GM23248 (cell line): Measurements from ENCODE around the gene MIER1. TPM values are rescaled to one million over a fixed set of nuclear protein-coding genes. Genes with fewer than 3 reads are reported as not detected.
"Not testable (repeated sequence)": the region's sequence is repeated elsewhere in the genome, so short reads cannot be mapped to it uniquely, and the experiment has no call there.

ENCODE experiments used
- DNase-seq: peaks from one replicate; pipeline ENCODE4 v3.0.0-alpha.2; 2015
- H2AFZ ChIP-seq: fragments of 200-600 bp; sonication (generic); 2 replicates; pipeline ENCODE4 v1.6.1; 2016; ENCODE audit warnings: antibody characterized with exemption
- H3F3A ChIP-seq: fragments of 200-600 bp; sonication (generic); 2 replicates; pipeline ENCODE4 v1.6.1; 2016; ENCODE audit warnings: mild to moderate bottlenecking, antibody characterized with exemption, mixed run types; ENCODE audit not compliant: insufficient read depth
- H3K27ac ChIP-seq: fragments of 200-600 bp; sonication (generic); 2 replicates; pipeline ENCODE4 v1.5.1; 2016; ENCODE audit warnings: mild to moderate bottlenecking
- H3K27me3 ChIP-seq: fragments of 200-600 bp; sonication (generic); replicated peaks from 2 replicates; pipeline ENCODE4 v1.6.1; 2016; ENCODE audit warnings: mild to moderate bottlenecking; ENCODE audit not compliant: insufficient read depth
- H3K36me3 ChIP-seq: fragments of 200-600 bp; sonication (generic); 2 replicates; pipeline ENCODE4 v1.6.1; 2016; ENCODE audit warnings: low read depth, mild to moderate bottlenecking
- H3K4me1 ChIP-seq: fragments of 200-600 bp; sonication (generic); 2 replicates; pipeline ENCODE4 v1.6.1; 2016; ENCODE audit warnings: mild to moderate bottlenecking; ENCODE audit not compliant: insufficient read depth
- H3K4me2 ChIP-seq: fragments of 200-600 bp; sonication (generic); one replicate; pipeline ENCODE4 v1.6.1; 2016; ENCODE audit warnings: mild to moderate bottlenecking; ENCODE audit not compliant: unreplicated experiment
- H3K4me3 ChIP-seq: fragments of 200-600 bp; sonication (generic); 2 replicates; pipeline ENCODE4 v1.5.1; 2016; ENCODE audit warnings: mild to moderate bottlenecking
- H3K79me2 ChIP-seq: fragments of 200-600 bp; sonication (generic); 2 replicates; pipeline ENCODE4 v1.6.1; 2016; ENCODE audit warnings: mild to moderate bottlenecking; ENCODE audit not compliant: insufficient read depth
- H3K9ac ChIP-seq: fragments of 200-600 bp; sonication (generic); 2 replicates; pipeline ENCODE4 v1.6.1; 2016; ENCODE audit warnings: mild to moderate bottlenecking
- H3K9me2 ChIP-seq: fragments of 200-600 bp; sonication (generic); 2 replicates; pipeline ENCODE4 v1.6.1; 2016; ENCODE audit warnings: mixed run types, mild to moderate bottlenecking, moderate library complexity; ENCODE audit not compliant: insufficient read depth
- H3K9me3 ChIP-seq: fragments of 200-600 bp; sonication (generic); one replicate; pipeline ENCODE4 v1.6.1; 2017; ENCODE audit warnings: low read depth
- H4K20me1 ChIP-seq: fragments of 200-600 bp; sonication (generic); 2 replicates; pipeline ENCODE4 v1.6.0; 2016; ENCODE audit not compliant: insufficient read depth
- EZH2 ChIP-seq: fragments of 200-600 bp; sonication (generic); IDR thresholded peaks from 2 replicates; pipeline ENCODE4 v1.6.1; 2018; ENCODE audit warnings: antibody characterized with exemption, mild to moderate bottlenecking; ENCODE audit not compliant: insufficient read depth, poor library complexity, severe bottlenecking
- EZH2phosphoT487 ChIP-seq: fragments of 200-600 bp; sonication (generic); IDR thresholded peaks from 2 replicates; pipeline ENCODE4 v1.6.1; 2018; ENCODE audit warnings: antibody characterized with exemption, moderate library complexity, mild to moderate bottlenecking, low read depth; ENCODE audit not compliant: insufficient read depth
- WGBS, 2 experiments: methylation state at CpG; one replicate each; pipeline ENCODE4 v1.1.6; 2015 to 2017; ENCODE audit warnings: low lambda C conversion rate in 2 of 2, low coverage in 1 of 2; ENCODE audit errors: missing lambda C conversion rate in 2 of 2; 5-methylcytosine and 5-hydroxymethylcytosine counted together
- in situ Hi-C: fragments of 300-500 bp; cut with MboI; formaldehyde crosslinking; loops from 2 replicates; pipeline ENCODE4 v1.15.0; 2020
- polyA plus RNA-seq: library from polyadenylated mRNA; unstranded; fragments of >200 nt; fragmentation: Nextera tagmentation; extraction: Ambion mirVana; gene quantifications from 2 replicates; pipeline ENCODE4 v1.2.1, GENCODE V29; 2016
- total RNA-seq: library from RNA; depleted of rRNA; stranded (reverse); fragments of >200 nt; shearing (Covaris generic); gene quantifications from 2 replicates; pipeline ENCODE4 v1.2.3, GENCODE V29; 2014

MIER1 gene
- total and polyA plus RNA-seq, 2 experiments from 2014 or later: 34.8 to 36.8 TPM

- peaks cover 35% of the 10 kb centered on the region for H3K36me3 ChIP-seq
- H3F3A ChIP-seq: peaks cover 26% of the 10 kb centered on the region
- no peak overlapping the region for H2AFZ ChIP-seq
- H3K4me3 ChIP-seq: no peak overlapping the region
- no peak overlapping the region for H3K4me2 ChIP-seq
- H4K20me1 ChIP-seq: no peaks in the 10 kb centered on the region
- H3K9me2 ChIP-seq: no peaks in the 10 kb centered on the region
- in situ Hi-C loops: no loop called here
- H3K4me1 ChIP-seq: peaks cover 35% of the 10 kb centered on the region
- H3K27ac ChIP-seq: peak overlapping the region; percentile 87
- 77 to 78% methylated on average over 3 of the region's 3 CpGs for WGBS, 2 experiments
- no peak overlapping the region for H3K9ac ChIP-seq
- TF ChIP-seq EZH2phosphoT487: no peak
- TF ChIP-seq EZH2: no peak
- peak; percentile 37 for DNase-seq
- peaks cover 92% of the 10 kb centered on the region for H3K79me2 ChIP-seq
- H3K9me3 ChIP-seq: no peaks in the 10 kb centered on the region
- H3K27me3 ChIP-seq: no peaks in the 10 kb centered on the region
These were observed 20.5 kb downstream of the MIER1 start for GRCh38 chr1:66945316-66945715.

GRCh38 chr1:66947267-66947666 lies 22.5 kb downstream of the MIER1 start:
- Histone ChIP-seq H3K27ac (no peak overlapping the region), H3K27me3 (no peaks in the 10 kb centered on the region), H3K9me2 (no peaks in the 10 kb centered on the region), H3K9me3 (no peaks in the 10 kb centered on the region), H4K20me1 (no peaks in the 10 kb centered on the region), H3K4me2 (no peak overlapping the region), H3K9ac (no peak overlapping the region), H3K79me2 (peaks cover 92% of the 10 kb centered on the region), H2AFZ (no peak overlapping the region), H3K4me3 (no peak overlapping the region), H3K36me3 (peaks cover 38% of the 10 kb centered on the region), H3K4me1 (peaks cover 31% of the 10 kb centered on the region), H3F3A (peaks cover 33% of the 10 kb centered on the region)
- DNase-seq: peak; percentile 23
- in situ Hi-C loops: no loop called here
- WGBS, 2 experiments: 97 to 100% methylated on average over 1 of the region's 1 CpG
- no peak for TF ChIP-seq EZH2

GRCh38 chr1:66951513-66951912 lies 26.7 kb downstream of the MIER1 start:
- Histone ChIP-seq H3K79me2 (peaks cover 100% of the 10 kb centered on the region), H3K4me3 (no peak overlapping the region), H4K20me1 (no peaks in the 10 kb centered on the region), H2AFZ (no peak overlapping the region), H3K9ac (no peak overlapping the region), H3K9me2 (no peaks in the 10 kb centered on the region), H3K4me2 (peak overlapping the region; percentile 11), H3K4me1 (peaks cover 9% of the 10 kb centered on the region; the same call in 1 of the 2 replicates), H3F3A (peaks cover 21% of the 10 kb centered on the region), H3K27me3 (no peaks in the 10 kb centered on the region), H3K36me3 (peaks cover 44% of the 10 kb centered on the region), H3K27ac (peak overlapping the region; percentile 29; the same call in 1 of the 2 replicates), H3K9me3 (no peaks in the 10 kb centered on the region)
- 45 to 53% methylated on average over 6 of the region's 6 CpGs for WGBS, 2 experiments
- in situ Hi-C loops: no loop called here
- TF ChIP-seq EZH2phosphoT487: no peak
- TF ChIP-seq EZH2: no peak
- peak; percentile 72 for DNase-seq

GRCh38 chr1:66954208-66954607 lies 29.4 kb downstream of the MIER1 start:
- Histone ChIP-seq H3K27me3 (no peaks in the 10 kb centered on the region), H2AFZ (no peak overlapping the region), H4K20me1 (no peaks in the 10 kb centered on the region), H3K4me1 (peaks cover 9% of the 10 kb centered on the region; the same call in 1 of the 2 replicates), H3K9me3 (no peaks in the 10 kb centered on the region), H3K9me2 (no peaks in the 10 kb centered on the region), H3K4me2 (no peak overlapping the region), H3K4me3 (no peak overlapping the region), H3K36me3 (peaks cover 38% of the 10 kb centered on the region), H3K79me2 (peaks cover 100% of the 10 kb centered on the region), H3K27ac (no peak overlapping the region), H3K9ac (no peak overlapping the region), H3F3A (peaks cover 18% of the 10 kb centered on the region)
- in situ Hi-C loops: no loop called here
- no peak for DNase-seq
- 90 to 92% methylated on average over 4 of the region's 4 CpGs for WGBS, 2 experiments
- TF ChIP-seq EZH2phosphoT487 (no peak), EZH2 (no peak)

GRCh38 chr1:66957938-66958337 lies 33.1 kb downstream of the MIER1 start:
- WGBS, 2 experiments: 96 to 97% methylated on average over 3 of the region's 3 CpGs
- no peaks in the 10 kb centered on the region for H3K9me2 ChIP-seq
- no peak overlapping the region for H3K27ac ChIP-seq
- H3K36me3 ChIP-seq: peaks cover 66% of the 10 kb centered on the region
- no peak overlapping the region for H3K4me2 ChIP-seq
- in situ Hi-C loops: no loop called here
- no peak overlapping the region for H3K4me3 ChIP-seq
- no peaks in the 10 kb centered on the region for H3K4me1 ChIP-seq
- no peaks in the 10 kb centered on the region for H3K27me3 ChIP-seq
- DNase-seq: no peak
- H3F3A ChIP-seq: no peaks in the 10 kb centered on the region
- no peak overlapping the region for H3K9ac ChIP-seq
- H3K79me2 ChIP-seq: peaks cover 96% of the 10 kb centered on the region
- no peaks in the 10 kb centered on the region for H4K20me1 ChIP-seq
- no peak overlapping the region for H2AFZ ChIP-seq
- no peaks in the 10 kb centered on the region for H3K9me3 ChIP-seq
- no peak for TF ChIP-seq EZH2
- no peak for TF ChIP-seq EZH2phosphoT487

GRCh38 chr1:66966188-66966873 lies 41.5 kb downstream of the MIER1 start:
- Histone ChIP-seq H3K36me3 (peaks cover 82% of the 10 kb centered on the region), H3K79me2 (peaks cover 80% of the 10 kb centered on the region)
- H3K4me3 ChIP-seq, H3K9me3 ChIP-seq, H3K9me2 ChIP-seq, H3K4me1 ChIP-seq, in situ Hi-C loops, H3K9ac ChIP-seq, H3K4me2 ChIP-seq, H4K20me1 ChIP-seq, H3F3A ChIP-seq, H2AFZ ChIP-seq, DNase-seq, H3K27ac ChIP-seq, H3K27me3 ChIP-seq: not testable (repeated sequence)
- 87 to 95% methylated on average over 6 to 7 of the region's 7 CpGs for WGBS, 2 experiments
